Germinal center (tissue), 1 donor: ENCODE measurements around the gene ATG4B.

Experiments
- DNase-seq: peaks from one replicate; pipeline ENCODE4 v3.0.0; 2012; ENCODE audit warnings: mixed read lengths, low spot score

Gene ATG4B

DNA sequence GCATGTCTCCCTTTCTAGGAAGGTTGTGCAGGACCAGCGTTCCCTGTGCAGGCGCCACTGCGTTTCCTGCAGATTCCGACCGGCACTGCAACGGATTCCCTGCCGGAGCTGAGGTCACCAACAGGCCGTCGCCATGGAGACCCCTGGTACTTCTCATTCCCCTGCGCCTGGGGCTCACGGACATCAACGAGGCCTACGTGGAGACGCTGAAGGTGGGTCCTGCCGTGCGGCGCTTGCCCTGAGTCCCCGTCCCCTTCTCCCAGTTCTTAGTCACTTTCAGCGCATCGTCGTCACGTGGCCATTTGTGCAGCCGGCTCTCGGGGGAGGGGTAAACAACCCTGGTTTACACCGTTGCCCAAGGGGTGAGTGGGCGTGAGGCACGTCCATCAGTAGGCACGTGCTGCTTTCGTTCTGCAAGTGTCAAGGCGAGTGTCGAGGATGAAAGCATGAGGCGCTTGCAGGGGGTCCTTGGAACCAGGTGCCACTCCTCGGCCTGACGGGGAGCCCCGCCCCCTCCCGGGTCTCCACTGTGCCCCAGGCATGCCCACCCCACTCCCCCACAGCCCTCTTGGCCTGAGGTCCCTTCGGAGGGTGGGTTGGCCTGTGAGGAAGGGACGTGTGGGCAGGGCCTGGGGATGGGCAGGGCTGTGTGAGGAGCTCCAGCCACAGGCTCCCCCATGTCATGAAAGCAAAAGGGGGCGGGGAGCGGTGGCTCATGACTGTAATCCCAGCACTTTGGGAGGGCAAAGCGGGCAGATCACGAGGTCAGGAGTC lies 29.3 kb downstream of the ATG4B start:
- DNase-seq, result no peak

DNA sequence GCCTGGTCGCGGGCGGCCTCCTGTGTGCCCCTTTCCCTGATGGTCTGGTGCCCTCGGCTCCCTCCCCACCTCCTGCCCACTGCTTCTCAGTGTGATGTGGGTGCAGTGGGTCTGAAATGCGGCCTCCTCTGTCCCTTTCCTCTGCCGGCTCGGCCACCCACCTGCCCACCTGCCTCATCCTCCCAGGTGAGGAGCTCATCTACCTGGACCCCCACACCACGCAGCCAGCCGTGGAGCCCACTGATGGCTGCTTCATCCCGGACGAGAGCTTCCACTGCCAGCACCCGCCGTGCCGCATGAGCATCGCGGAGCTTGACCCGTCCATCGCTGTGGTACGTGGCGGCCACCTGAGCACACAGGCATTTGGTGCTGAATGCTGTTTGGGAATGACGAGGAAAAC lies 30.9 kb downstream of the ATG4B start:
- no peak for DNase-seq

DNA sequence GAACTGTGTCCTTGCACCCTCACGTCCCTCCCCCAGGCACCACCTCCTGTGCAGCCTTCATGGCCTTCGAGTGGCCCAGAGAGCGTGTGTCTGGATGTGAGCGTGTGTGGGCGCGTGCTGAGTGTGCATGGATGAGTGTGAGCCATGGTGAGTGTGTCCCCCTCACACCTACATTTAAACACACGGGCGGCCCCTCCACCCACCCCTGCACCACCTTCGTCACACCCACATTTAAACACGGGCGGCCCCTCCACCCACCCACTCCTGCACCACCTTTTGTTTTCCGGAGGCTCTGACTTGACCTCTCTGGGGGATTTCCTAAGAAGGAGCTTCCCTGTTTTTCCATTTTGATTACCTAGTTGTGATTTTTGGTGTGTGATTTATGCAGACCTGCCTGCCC lies 31.3 kb downstream of the ATG4B start:
- DNase-seq, result no peak

DNA sequence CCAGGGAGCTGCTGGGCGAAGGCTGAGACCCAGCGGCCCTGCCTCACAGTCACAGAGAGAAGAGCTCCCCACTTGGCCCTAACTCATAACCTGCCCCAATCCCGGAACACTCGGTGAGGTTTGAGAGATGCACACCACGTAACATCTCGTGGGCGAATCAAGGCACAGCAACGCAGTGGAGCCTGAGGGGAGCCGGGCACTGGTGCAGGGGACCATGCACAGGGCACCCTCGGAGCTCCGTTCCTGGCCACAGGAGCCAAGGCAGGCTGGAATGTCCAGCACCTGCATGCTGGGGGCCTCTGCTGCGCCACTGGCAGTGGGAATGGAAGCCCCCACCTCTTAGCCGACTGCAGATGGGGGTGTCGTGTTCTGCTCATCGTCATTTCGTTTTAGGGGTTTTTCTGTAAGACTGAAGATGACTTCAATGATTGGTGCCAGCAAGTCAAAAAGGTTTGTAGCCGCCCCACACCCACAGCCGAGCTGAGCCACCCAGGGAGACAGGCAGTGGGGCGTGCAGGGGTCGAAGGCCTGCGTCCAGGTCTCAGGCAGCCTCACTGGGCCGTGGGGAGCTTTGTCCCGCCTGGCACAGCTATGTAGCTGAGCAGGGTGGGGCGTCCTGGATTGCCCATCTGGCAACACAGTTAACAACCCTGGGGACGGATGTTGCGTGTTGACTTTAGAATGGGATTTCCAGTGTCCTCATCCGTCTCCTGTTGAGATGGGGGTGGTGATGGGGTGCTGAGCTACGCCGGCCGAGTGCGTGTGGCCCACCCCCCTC lies 33.0 kb downstream of the ATG4B start:
- DNase-seq, result no peak

DNA sequence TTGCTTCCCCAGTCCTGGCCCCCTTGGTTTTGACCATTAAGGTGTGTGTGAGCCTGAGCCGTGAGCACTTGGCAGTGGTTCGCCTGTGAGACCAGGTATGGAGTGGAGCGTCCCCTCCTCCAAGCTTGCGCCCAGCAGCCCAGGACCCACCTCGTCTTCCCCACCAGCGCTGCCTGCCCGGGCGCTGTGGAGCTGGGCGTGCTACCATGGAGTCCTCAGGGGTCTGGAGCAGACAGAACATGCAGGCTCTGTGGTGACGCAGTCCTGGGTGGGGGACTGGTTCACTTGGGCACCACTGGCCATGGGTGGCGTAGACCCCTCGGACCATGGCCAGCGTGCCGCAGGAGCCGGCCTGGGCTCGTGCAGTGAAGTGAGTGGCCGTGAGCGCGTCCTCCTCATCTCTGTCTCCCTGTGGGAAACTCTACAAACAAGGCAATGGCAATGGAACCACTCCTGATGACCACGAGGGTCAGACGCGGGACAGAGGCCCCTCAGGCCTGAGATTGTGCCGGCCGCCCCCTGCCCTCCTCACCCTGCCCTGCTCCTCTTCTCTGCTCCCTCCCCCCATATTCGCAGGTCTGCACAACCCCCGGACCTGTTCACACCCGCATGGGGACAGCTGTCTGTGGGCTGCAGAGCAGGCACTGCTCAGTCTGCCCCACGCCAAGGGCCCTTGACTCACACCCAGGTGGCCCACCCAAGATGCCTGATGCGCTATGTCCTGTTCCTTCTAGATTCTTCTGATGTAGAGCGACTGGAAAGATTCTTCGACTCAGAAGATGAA lies 34.2 kb downstream of the ATG4B start:
- no peak for DNase-seq

DNA sequence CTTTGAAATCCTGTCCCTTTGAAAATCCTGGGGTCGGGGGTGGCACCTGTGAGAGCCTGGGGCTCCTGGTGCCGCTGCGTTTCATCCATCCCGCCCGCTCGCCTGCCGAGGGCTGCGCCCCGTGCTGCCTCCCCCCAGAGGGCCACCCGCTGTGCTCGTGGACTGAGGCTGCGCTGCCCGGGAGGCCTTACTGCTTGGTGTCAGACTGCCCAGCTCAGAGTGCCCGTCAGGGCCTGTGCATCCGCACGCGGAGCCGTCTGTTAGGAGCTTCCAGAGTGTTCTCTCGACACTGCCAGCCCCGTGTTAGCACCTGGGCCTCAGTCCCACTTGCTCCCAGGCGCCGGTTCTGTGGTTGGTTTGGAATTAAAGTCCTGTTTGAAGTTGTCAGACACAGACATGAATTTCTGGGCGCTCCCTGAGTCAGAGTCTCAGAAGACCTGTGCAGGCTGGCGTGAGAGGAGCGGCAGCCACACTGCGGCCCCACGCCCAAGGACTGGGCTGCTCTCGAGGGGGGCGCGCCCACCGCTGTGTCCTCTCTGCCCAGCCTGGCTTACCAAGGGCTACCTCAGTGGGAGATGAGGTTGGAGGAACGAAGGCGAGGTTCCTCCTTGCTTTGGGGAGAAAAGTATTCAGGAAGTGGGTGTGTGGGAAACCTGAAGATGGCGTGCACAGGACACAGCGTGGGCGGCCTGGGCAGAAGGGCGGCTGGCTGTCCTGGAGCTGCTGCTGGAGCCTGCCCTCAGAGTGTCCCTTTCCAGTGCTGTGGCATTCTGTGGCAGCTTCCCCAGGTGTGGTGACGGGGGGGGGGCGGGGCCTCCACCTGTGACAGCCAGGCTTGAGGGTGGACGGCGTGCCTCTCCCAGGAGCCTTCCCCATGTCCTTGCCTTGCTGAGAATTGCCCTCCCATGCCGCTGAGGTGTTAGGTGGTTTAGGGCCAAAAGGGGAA lies 35.0 kb downstream of the ATG4B start:
- DNase-seq, result no peak

DNA sequence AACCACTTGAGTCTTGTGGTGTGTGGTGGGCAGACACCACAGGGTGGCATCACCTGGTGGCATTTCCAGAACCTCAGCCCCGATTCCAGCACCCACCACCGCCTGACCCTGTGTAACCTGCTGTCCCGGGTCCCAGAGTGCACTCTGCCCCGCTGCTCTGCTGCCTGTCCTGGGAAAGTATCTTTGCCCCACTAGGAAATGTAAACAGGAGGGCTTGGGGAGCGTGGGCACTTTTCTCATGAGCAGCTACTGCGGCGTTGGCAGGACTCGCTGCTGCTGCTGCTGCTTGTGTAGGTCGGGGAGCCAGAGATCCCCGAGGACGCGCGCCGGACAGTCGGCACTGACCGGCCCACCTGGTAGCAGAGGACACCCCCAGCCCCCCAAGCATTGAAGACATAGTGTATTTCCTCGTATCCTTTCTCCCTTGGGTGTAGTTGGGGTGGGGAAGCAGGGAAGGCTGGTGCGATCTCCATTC lies 35.7 kb downstream of the ATG4B start:
- DNase-seq, result no peak

DNA sequence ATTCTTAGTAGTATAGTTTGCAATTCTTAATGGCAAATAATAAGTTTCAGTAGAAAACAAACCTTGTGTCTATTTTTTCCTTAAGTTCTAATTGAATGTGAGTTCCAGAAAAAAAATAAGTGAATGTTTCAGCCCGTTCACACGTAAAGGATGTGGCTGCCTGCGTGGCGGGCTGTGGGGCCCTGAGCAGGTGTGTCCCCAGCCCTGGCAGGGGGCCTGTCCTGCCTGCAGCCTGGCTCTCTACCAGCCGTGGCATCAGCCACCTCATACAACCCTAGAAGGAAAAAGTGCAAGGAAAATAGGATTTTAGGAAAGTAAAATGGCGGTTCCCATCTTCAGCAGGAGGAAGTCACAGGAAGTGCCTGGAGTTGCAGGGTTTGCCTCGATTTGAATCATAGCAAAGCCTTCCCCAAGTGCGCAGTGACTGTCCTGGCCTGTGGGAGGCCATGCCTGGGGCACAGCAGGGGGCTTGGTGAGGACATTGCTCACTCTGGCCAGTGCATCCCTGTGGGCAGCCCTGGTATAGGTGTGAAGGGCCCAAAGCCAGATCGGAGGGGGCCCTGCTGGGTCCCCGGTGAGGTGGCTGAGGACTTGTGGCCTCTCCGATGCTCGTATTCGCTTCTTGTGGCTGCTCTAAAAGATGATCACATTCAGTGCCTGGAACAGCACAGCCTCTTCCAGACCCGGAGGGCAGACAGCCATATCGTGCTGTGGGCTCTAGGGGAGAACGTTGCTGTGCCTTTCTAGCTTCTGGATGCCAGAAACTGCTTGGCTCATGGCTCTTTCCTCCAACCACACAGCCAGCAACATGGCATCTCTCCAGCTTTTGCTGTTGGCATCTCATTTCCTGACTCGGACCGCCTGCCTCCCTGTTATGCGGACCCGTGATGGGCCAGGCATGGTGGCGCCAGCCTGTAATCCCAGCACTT lies 36.6 kb downstream of the ATG4B start:
- no peak for DNase-seq

DNA sequence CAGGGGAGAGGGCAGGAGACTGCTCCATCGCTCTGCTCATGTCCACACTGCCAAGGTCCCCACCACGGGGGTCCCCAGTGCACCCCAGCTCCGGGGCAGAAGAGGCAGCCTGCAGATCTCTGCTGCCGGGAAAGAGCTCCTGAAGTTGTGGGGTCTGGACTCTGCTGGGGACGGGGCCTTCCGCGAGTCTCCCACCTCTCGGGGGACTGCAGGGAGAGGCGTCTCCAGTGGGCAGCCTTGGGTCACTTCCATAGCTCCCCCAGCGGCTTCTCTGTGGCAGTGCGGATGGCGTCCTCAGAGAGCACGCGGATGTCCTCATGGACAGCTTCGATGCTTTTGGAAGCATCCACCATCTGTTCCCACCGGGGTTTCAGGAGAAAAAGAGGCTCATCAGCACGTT lies 38.4 kb downstream of the ATG4B start:
- no peak for DNase-seq

DNA sequence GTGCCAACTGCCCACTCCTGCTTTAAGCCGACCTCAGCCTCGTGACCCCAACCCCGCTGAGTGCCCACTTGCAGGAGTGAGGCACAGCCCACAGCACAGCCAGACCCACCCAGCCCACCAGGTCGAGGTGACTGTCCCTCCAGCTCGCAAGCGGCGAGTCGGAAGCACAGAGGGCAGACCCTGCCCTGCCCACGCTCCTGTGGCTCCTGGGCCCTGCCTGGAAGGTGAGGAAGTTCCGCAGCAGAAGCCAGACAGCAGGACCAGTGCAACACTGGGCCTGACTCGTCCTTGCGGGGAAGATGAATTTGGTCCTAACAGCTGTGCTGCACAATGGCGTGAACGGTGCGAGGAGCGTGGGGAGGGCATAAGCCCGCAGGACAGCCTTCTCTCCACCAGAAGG lies 39.2 kb downstream of the ATG4B start:
- DNase-seq, result no peak

DNA sequence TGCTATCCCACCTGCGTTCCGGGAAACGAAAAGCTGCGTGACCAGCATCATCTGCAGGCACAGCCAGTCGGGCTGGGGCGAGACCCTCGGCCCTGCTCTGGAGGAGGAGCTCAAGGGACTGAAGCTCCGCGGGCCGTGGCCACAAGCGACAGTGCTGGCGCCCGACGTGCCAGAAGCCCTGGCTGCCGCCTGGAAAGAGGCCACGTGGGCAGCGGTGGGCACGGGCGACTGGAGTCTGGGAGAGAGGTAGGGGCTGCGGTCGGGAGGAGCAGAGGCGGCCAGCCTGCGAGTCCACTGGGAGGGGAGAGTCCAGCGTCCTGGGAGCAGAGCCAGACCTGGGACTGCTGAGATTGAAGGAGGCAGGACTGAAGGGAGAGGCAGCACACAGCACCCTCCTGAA lies 39.9 kb downstream of the ATG4B start:
- DNase-seq, result no peak

DNA sequence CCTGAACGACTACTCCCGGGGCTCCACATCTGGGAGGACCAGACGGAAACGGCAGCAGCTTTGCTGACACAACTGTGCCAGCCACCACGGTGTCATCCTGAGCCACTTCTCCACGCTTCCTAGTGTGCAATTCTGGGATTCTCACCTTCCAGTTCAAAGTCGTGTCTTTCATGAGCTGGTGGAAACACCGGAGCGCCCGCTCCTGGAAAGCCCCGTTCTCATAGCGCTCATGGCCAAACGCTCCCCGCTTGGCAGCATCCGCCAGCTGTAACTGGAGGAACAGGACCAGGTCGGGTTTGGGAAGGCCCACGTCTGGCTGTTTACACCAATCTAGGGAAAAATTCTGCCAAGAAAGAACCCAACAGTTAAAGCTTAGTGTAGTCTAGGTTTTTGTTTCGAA lies 40.8 kb downstream of the ATG4B start:
- DNase-seq, result no peak

DNA sequence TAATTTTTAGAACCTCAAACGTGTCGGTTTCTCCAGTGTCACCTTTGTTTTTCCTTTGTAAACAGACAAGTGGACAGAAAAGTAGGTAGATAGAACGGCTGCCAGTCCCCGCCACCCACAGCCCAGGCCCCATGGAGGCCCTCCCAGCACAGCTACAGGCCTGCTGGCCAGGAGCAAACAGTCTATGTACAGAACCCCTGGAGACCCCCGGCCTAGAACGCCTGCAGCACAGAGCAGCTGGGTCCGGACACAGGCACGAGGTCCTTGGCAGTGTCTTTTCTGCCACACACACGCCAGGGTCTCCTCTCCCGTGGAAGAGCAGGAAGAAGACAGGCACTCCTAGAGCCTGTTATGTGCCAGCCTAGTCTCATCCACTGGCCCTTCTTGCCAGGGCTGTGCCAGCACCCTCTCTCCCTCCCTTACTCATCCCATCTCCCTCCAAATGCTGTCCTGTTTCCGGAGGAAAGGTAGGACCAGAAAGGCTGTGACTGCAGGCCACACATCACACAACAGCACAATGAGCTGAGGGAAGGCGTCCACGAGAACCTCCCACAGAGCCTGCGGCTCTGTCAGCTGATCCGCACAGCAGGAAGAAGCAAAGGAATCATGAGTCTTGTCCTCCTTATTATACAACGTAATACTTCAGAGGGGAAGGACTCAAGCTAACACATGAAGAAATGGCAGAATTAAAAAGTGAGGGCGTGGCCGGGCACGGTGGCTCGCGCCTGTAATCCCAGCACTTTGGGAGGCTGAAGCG lies 41.5 kb downstream of the ATG4B start:
- no peak for DNase-seq

DNA sequence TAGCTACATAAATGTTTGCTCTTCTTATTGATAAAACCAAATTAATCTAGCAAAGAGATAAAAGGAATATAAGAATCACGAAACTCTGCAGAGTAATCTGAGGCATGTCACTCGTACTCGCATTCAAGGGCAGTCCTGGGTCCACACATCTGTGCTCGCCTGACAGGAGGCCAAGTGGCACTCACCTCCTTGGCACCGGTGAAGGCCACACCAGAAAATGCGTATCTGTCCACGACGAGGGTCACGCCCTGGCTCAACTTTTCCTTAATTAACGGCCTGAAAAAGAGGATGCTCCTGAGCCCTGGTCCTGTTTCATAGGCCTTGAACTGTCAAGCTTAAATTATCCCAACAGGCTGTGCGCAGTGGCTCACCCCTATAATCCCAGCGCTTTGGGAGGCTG lies 42.6 kb downstream of the ATG4B start:
- DNase-seq, result no peak

DNA sequence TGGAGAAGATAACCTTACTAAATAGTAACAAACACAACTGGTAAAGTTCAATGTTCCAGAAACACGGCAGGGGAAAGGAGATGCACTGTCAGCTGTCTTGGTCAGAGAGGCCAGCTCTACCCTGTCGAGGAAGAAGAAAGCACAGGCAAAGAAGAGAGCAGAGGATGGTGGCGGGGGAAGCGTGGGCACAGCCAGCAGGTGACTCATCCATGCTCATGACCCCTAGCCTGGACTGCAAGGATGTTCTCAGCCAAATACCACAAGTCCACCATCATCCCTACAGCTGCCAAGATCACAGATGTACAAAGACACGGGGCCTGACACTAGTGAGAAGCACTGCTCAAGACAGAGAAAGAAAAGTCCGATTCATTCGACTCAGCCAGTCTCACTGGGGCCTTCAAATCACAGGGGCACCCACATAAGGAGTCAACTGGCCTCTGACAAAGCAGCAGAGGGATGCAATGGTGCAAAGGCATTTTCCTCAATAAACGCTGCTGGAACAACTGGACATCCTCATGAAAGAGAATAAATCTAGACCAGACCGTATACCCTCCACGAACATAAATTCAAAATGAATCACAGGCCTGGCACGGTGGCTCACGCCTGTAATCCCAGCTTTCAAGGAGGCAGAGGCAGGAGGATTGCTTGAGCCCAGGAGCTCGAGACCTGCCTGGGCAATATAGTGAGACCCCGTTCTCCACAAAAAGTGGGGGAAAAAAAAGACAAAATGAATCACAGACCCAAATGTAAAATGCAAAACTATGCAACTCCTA lies 43.5 kb downstream of the ATG4B start:
- DNase-seq, result no peak

DNA sequence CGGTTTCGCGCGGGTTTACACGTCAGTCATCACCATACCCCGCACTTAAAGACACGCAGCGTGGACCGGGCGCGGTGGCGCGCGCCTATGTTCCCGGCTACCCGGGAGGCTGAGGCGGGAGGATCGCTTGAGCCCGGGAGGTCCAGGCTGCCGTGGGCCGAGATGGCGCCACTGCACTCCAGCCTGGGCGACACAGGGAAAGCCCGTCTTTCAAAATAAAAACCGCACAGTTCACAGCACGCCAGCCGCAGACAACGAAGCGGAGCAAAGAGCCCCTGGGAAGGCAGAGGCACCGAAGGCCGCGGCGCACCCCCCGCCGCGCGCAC lies 48.8 kb downstream of the ATG4B start:
- no peak for DNase-seq

DNA sequence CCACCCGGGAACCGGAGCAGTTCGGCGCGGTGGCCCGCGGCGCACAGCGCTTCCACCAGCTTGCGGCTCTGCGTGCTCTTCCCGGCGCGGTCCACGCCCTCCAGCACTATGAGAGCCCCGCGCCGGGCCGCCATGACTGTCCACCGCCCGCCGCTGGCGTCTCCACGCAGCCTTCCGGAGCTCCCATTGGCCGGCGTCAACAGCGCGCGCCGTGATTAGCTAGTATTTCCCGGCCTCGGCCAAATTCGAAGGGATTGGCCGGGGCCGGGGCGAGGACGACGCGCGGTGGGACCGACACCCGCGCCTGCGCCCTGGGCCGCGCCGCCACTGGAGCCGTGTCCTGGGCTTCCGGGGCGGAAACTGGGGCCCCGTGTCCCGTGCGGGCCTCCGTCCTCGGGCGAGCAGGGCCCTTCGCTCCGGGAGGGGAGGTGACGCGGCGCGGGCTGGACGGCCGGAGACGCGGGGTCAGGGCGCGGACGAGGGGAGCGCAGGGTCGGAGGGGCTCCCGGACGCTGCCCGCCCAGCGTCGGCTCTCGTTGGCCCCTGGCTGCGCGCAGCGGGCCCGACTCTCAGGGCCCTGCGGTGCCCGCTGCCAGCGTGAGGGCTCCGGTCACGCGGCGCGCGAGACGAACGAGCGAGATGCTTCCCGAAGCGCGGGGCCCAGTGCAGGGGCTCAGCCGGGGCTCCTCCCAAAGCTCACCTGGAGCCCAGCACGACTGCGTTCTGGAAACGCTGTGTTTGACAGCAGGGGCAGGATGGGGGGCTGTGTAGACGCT lies 49.3 kb downstream of the ATG4B start, which contains the start of gene DTYMK:
Gene DTYMK, minus strand, starts transcription at position 166 of the 776 bp plus-strand sequence. Its CDS starts 32 bp downstream, at position 134.
- DNase-seq, result peak; percentile 98

DNA sequence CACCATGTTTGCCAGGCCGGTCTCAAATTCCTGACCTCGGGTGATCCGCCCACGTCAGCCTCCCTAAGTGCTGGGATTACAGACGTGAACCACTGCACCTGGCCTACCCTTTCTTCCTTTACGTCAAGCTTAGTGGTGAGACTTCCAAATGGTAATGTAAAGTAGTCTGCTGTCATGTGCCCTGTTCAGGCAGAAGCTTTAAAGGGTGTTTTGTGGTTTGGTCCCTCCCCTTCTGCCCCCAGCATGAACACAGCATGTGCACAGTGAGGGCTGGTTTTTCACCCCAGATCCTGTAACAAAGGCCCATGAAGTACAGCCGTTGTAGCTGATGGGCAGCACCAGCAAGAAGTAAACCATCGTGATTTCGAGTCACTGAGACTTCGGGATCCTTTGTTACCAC lies 51.8 kb downstream of the ATG4B start:
- DNase-seq, result no peak
